HepG2 (cell line): ENCODE data around the gene FEM1C.

Source experiments
- EZH2 ChIP-seq: conservative IDR thresholded peaks from 2 replicates; pipeline ENCODE4 v1.6.1; 2012; ENCODE audit warnings: mild to moderate bottlenecking, low read depth, low read length, moderate library complexity
- MAFK ChIP-seq, 2 experiments: IDR thresholded peaks in 1 of 2; conservative IDR thresholded peaks in 1 of 2; 2 replicates each; pipeline ENCODE4 v1.6.1; 2011; ENCODE audit warnings: improper control_type of control experiment in 2 of 2, low read length in 2 of 2
- NR2C2 ChIP-seq: sonication (generic); formaldehyde crosslinking; IDR thresholded peaks from 2 replicates; pipeline ENCODE4 v1.4.0; 2020; ENCODE audit warnings: missing genetic modification reagents, mild to moderate bottlenecking, moderate library complexity, borderline replicate concordance
- SETDB1 ChIP-seq: sonication (generic); formaldehyde crosslinking; IDR thresholded peaks from 2 replicates; pipeline ENCODE4 v1.5.1; 2020; ENCODE audit warnings: missing genetic modification reagents, mild to moderate bottlenecking, borderline replicate concordance
- SMC3 ChIP-seq: IDR thresholded peaks from 2 replicates; pipeline ENCODE4 v1.6.1; 2011; ENCODE audit warnings: low read length, improper control_type of control experiment
- STAG1 ChIP-seq: sonication (generic); formaldehyde crosslinking; IDR thresholded peaks from 2 replicates; pipeline ENCODE4 v1.4.0; 2020; ENCODE audit warnings: missing genetic modification reagents
- ZNF232 ChIP-seq: sonication (generic); formaldehyde crosslinking; IDR thresholded peaks from 2 replicates; pipeline ENCODE4 v1.4.0; 2020; ENCODE audit warnings: missing genetic modification reagents, borderline replicate concordance
- ZNF24 ChIP-seq: fragments of 450-650 bp; IDR thresholded peaks from 2 replicates; pipeline ENCODE4 v1.6.1; 2017; ENCODE audit warnings: antibody characterized with exemption, mild to moderate bottlenecking
- ZNF333 ChIP-seq: sonication (generic); formaldehyde crosslinking; IDR thresholded peaks from 2 replicates; pipeline ENCODE4 v1.4.0; 2020; ENCODE audit warnings: mild to moderate bottlenecking, missing genetic modification reagents, borderline replicate concordance
- ZSCAN9 ChIP-seq: IDR thresholded peaks from 2 replicates; pipeline ENCODE4 v1.6.1; 2016; ENCODE audit warnings: borderline replicate concordance
- TF ChIP-seq, protein P1 (sequence below): sonication (generic); formaldehyde crosslinking; IDR thresholded peaks from 2 replicates; pipeline ENCODE4 v1.4.0; 2020; ENCODE audit warnings: missing genetic modification reagents, borderline replicate concordance
- TF ChIP-seq, protein P2 (sequence below): sonication (generic); formaldehyde crosslinking; IDR thresholded peaks from 2 replicates; pipeline ENCODE4 v1.8.1; 2023; ENCODE audit warnings: mild to moderate bottlenecking, missing genetic modification reagents, borderline replicate concordance
- TF ChIP-seq, protein P3 (sequence below): sonication (generic); formaldehyde crosslinking; IDR thresholded peaks from 2 replicates; pipeline ENCODE4 v1.4.0; 2020; ENCODE audit warnings: missing genetic modification reagents; ENCODE audit errors: not compliant biosample characterization

DNA sequence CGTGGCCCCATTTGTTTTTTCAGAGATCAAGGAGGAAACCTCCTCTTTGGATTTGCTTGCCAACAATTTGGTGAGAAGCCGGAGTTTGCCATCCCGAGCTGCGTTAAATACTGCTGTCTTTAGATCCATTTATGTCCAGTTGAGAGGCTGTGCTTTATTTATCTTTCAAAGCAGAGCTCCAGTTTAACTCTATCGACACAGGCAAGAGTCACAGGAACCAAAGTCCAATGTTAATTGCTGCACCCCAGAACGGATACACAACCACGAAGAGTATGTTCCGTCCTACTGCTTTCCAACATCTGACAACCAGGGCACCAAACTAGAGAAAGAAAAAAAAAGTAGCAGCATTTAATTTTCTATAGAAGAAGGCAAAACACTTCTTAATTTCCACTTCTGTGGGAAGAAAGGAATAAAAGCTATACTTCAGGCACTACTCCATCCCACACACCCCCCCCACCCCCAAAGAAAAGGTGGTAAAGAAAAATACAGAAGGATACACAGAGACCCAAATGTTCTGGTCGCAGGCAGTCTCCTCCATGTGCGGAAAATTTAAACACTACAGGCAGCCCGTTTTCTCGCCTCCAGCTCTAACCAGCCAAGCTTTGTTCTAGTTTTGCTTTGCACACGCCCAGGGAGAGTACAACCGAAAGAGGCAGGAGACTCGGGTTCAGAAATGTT, 1.1 kb downstream of the FEM1C start:
- TF ChIP-seq ZNF24 = no peak
- TF ChIP-seq ZNF333 (CRISPR knock-in tag) = no peak
- no peak for TF ChIP-seq SETDB1 (CRISPR knock-in tag)
- TF ChIP-seq MAFK (conservative IDR thresholded peaks at IDR 0.05 in 1 of 2, IDR thresholded peaks at IDR 0.05 in 1 of 2; ENCODE audit: low read length in 2 of 2) = no peak
- TF ChIP-seq, protein P1, sequence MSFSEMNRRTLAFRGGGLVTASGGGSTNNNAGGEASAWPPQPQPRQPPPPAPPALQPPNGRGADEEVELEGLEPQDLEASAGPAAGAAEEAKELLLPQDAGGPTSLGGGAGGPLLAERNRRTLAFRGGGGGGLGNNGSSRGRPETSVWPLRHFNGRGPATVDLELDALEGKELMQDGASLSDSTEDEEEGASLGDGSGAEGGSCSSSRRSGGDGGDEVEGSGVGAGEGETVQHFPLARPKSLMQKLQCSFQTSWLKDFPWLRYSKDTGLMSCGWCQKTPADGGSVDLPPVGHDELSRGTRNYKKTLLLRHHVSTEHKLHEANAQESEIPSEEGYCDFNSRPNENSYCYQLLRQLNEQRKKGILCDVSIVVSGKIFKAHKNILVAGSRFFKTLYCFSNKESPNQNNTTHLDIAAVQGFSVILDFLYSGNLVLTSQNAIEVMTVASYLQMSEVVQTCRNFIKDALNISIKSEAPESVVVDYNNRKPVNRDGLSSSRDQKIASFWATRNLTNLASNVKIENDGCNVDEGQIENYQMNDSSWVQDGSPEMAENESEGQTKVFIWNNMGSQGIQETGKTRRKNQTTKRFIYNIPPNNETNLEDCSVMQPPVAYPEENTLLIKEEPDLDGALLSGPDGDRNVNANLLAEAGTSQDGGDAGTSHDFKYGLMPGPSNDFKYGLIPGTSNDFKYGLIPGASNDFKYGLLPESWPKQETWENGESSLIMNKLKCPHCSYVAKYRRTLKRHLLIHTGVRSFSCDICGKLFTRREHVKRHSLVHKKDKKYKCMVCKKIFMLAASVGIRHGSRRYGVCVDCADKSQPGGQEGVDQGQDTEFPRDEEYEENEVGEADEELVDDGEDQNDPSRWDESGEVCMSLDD (CRISPR knock-in tag) = peak; percentile 70; the same call in 1 of the 2 replicates
- TF ChIP-seq, protein P2, sequence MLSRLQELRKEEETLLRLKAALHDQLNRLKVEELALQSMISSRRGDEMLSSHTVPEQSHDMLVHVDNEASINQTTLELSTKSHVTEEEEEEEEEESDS (CRISPR knock-in tag) = no peak
- TF ChIP-seq STAG1 = no peak
- no peak for TF ChIP-seq ZSCAN9
- no peak for TF ChIP-seq EZH2
- TF ChIP-seq NR2C2 (CRISPR knock-in tag) = 0 out of 2 replicates have a peak, but pooled peaks have one; percentile 20
- no peak for TF ChIP-seq SMC3
- no peak for TF ChIP-seq ZNF232 (CRISPR knock-in tag)
- TF ChIP-seq, protein P3, sequence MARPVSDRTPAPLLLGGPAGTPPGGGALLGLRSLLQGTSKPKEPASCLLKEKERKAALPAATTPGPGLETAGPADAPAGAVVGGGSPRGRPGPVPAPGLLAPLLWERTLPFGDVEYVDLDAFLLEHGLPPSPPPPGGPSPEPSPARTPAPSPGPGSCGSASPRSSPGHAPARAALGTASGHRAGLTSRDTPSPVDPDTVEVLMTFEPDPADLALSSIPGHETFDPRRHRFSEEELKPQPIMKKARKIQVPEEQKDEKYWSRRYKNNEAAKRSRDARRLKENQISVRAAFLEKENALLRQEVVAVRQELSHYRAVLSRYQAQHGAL (CRISPR knock-in tag) = no peak
